Fibroblast of upper back skin (primary cell): ENCODE measurements around the gene IL24.

Experiments
- DNase-seq: peaks from one replicate; pipeline ENCODE4 v3.0.0-alpha.2; 2013

The IL24 gene

GRCh38 chr1:206929524-206929923 lies 32.3 kb downstream of the IL24 start:
- no peak for DNase-seq

- DNase-seq: no peak
Measured at GRCh38 chr1:206930210-206930798, 33.1 kb downstream of the IL24 start.

- no peak for DNase-seq
Measured at GRCh38 chr1:206931709-206932108, 34.5 kb downstream of the IL24 start.

- DNase-seq: no peak
Measured at GRCh38 chr1:206932177-206932576, 34.9 kb downstream of the IL24 start.

- peak; percentile 7 for DNase-seq
Measured at GRCh38 chr1:206933333-206933945, 36.2 kb downstream of the IL24 start.

- peak; percentile 26 for DNase-seq
Measured at GRCh38 chr1:206935491-206936067, 38.3 kb downstream of the IL24 start.

GRCh38 chr1:206937425-206937824 lies 40.2 kb downstream of the IL24 start:
- DNase-seq: no peak

- no peak for DNase-seq
Measured at GRCh38 chr1:206939131-206939530, 41.9 kb downstream of the IL24 start.

GRCh38 chr1:206939841-206940587 lies 42.8 kb downstream of the IL24 start:
- no peak for DNase-seq

- no peak for DNase-seq
Measured at GRCh38 chr1:206940588-206940936, 43.3 kb downstream of the IL24 start.

GRCh38 chr1:206941766-206942418 lies 44.6 kb downstream of the IL24 start:
- no peak for DNase-seq

GRCh38 chr1:206944703-206945102 lies 47.5 kb downstream of the IL24 start:
- no peak for DNase-seq

- DNase-seq: no peak
Measured at GRCh38 chr1:206945779-206946178, 48.5 kb downstream of the IL24 start.

GRCh38 chr1:206946261-206946660 lies 49.0 kb downstream of the IL24 start, which contains the start of gene PIGR:
Gene PIGR, minus strand, starts transcription at chr1:206946466. Its CDS starts 5,935 bp downstream, at chr1:206940531.
- no peak for DNase-seq

GRCh38 chr1:206947255-206947654 lies 50.0 kb downstream of the IL24 start:
- DNase-seq: no peak

GRCh38 chr1:206949208-206949607 lies 52.0 kb downstream of the IL24 start:
- no peak for DNase-seq

- no peak for DNase-seq
Measured at GRCh38 chr1:206949641-206950040, 52.4 kb downstream of the IL24 start.

GRCh38 chr1:206951318-206952100 lies 54.3 kb downstream of the IL24 start:
- no peak for DNase-seq

- no peak for DNase-seq
Measured at GRCh38 chr1:206952171-206952570, 54.9 kb downstream of the IL24 start.

GRCh38 chr1:206953126-206953525 lies 55.9 kb downstream of the IL24 start:
- no peak for DNase-seq

- DNase-seq: no peak
Measured at GRCh38 chr1:206953626-206954025, 56.4 kb downstream of the IL24 start.
